Prostate gland (tissue), 2 donors: Measurements from ENCODE around the gene OTUD6A.

Source experiments
- POLR2A ChIP-seq: fragments of 450-650 bp; IDR thresholded peaks from one replicate; pipeline ENCODE4 v1.6.1; 2016; ENCODE audit warnings: antibody characterized with exemption, mild to moderate bottlenecking
- TF ChIP-seq, protein P1 (sequence below), 4 experiments: fragments of 200-600 bp in 2 of 4; fragments of 450-650 bp in 2 of 4; sonication (generic) in 2 of 4; IDR thresholded peaks; 1 replicate in 3 of 4; 2 replicates in 1 of 4; pipeline ENCODE4 v1.5.1; 2016 to 2019; ENCODE audit warnings: antibody characterized with exemption in 4 of 4, mild to moderate bottlenecking in 2 of 4, moderate library complexity in 2 of 4

DNA sequence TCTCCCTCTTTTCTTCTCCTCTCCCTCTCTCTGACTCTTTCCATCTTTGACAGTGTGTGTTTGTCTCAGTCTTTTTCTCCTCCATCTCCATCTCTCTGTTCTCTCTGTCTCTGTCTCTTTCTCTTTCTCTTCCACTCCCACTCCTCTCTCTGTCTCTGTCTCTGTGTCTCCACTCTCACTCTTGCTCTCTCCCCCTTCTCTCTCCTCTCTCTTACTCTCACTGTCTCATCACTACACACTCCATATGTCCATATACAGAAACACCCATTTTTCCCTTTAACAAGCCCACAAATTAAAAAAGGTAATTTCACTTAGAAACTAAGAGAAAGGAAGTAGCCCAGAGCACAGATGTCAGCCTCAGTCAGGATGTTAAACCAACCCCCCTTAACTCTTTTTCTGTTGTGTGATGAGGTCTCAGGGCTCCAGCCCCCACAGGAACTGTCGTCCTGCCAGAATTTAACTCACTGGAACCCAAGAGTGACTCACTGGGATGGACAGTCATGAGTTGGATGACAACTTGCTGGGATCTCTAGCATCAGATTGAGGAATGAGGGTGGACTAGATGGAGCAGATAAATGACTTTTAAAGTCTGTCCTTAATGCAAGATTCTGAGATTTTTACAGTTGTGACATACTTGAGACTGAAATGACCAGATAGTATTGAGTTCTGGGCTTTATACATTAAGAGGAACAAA is 27.5 kb downstream of the OTUD6A start:
- TF ChIP-seq, protein P1, sequence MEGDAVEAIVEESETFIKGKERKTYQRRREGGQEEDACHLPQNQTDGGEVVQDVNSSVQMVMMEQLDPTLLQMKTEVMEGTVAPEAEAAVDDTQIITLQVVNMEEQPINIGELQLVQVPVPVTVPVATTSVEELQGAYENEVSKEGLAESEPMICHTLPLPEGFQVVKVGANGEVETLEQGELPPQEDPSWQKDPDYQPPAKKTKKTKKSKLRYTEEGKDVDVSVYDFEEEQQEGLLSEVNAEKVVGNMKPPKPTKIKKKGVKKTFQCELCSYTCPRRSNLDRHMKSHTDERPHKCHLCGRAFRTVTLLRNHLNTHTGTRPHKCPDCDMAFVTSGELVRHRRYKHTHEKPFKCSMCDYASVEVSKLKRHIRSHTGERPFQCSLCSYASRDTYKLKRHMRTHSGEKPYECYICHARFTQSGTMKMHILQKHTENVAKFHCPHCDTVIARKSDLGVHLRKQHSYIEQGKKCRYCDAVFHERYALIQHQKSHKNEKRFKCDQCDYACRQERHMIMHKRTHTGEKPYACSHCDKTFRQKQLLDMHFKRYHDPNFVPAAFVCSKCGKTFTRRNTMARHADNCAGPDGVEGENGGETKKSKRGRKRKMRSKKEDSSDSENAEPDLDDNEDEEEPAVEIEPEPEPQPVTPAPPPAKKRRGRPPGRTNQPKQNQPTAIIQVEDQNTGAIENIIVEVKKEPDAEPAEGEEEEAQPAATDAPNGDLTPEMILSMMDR (IDR thresholded peaks at IDR 0.05): no peak
- no peak for TF ChIP-seq POLR2A
